Small intestine (tissue), 16 donors: Measurements from ENCODE around the gene PURB. TPM values are rescaled to one million over a fixed set of nuclear protein-coding genes. Genes with fewer than 3 reads are reported as not detected.
"Not testable (repeated sequence)": the region's sequence is repeated elsewhere in the genome, so short reads cannot be mapped to it uniquely, and the experiment has no call there.

Source experiments
- DNase-seq, 2 donors: peaks; one replicate each; pipeline versions ENCODE4 v3.0.0 to v3.0.0-alpha.2; 2013
- FAIRE-seq: peaks from 2 replicates; lab custom pipeline; 2012; peaks lifted over from hg19 to GRCh38; lab: Jason Lieb, UNC
- H3K27ac ChIP-seq, 3 donors: one replicate each; pipeline ENCODE4 v1.5.1; 2013; ENCODE audit warnings: low read length in 2 of 3, mild to moderate bottlenecking in 2 of 3, control low read depth in 1 of 3, inconsistent platforms in 1 of 3, low read depth in 1 of 3, moderate library complexity in 1 of 3
- H3K27me3 ChIP-seq, 3 donors: one replicate each; pipeline ENCODE4 v1.6.1; 2013; ENCODE audit warnings: low read length in 3 of 3, inconsistent platforms in 1 of 3; ENCODE audit not compliant: control insufficient read depth in 3 of 3, insufficient read depth in 3 of 3
- H3K36me3 ChIP-seq, 3 donors: one replicate each; pipeline ENCODE4 v1.6.1; 2013; ENCODE audit warnings: low read length in 3 of 3, inconsistent platforms in 1 of 3, low read depth in 1 of 3, mild to moderate bottlenecking in 1 of 3, moderate library complexity in 1 of 3; ENCODE audit not compliant: control insufficient read depth in 3 of 3, insufficient read depth in 2 of 3
- H3K4me1 ChIP-seq, 3 donors: one replicate each; pipeline ENCODE4 v1.6.1; 2013; ENCODE audit warnings: low read length in 2 of 3, inconsistent platforms in 1 of 3, low read depth in 1 of 3, mild to moderate bottlenecking in 1 of 3, moderate library complexity in 1 of 3; ENCODE audit not compliant: control insufficient read depth in 3 of 3, insufficient read depth in 2 of 3
- H3K4me3 ChIP-seq, 3 donors: one replicate each; pipeline ENCODE4 v1.5.1; 2013; ENCODE audit warnings: low read length in 3 of 3, control low read depth in 1 of 3, inconsistent platforms in 1 of 3, low read depth in 1 of 3, mild to moderate bottlenecking in 1 of 3, moderate library complexity in 1 of 3
- H3K9me3 ChIP-seq, 2 donors: one replicate each; pipeline ENCODE4 v1.6.1; 2013; ENCODE audit warnings: low read depth in 1 of 2, low read length in 1 of 2; ENCODE audit not compliant: control insufficient read depth in 2 of 2, insufficient read depth in 1 of 2
- WGBS, 3 donors: extraction: QIAGEN DNeasy Blood & Tissue Kit; methylation state at CpG; one replicate each; pipeline ENCODE4 v1.1.7; 2013; 5-methylcytosine and 5-hydroxymethylcytosine counted together
- long read RNA-seq, 10 donors: transcript quantifications; one replicate each; lab custom pipeline, GENCODE V29; 2026
- polyA plus RNA-seq, 4 donors: library from polyadenylated mRNA; stranded (reverse) in 3 of 4; unstranded in 1 of 4; fragments of 200-250 nt in 3 of 4; fragments of 120-200 nt in 1 of 4; gene quantifications; one replicate each; pipeline versions ENCODE4 v1.2.1 to v1.2.3, GENCODE V29; 2013
- donor health status: healthy with polysubstance abuse.
- donor health status: control.
- donor health status: control.
- donor health status: Bipolar disorder and iron deficiency.
- donor health status: healthy.

PURB gene
- polyA plus RNA-seq: 10 to 100 TPM in 1 of 4 donors, 1 to 10 TPM in 3; 4.1 to 20.9 (median 6.3) TPM
- long read RNA-seq, donor 1, full-length matches to known transcripts: 60 of 60 reads
- long read RNA-seq, donor 1, partial matches to known transcripts: 0 of 60 reads
- long read RNA-seq, donor 1, other reads (novel, unspliced or antisense): 0 of 60 reads
- long read RNA-seq, donor 2, full-length matches to known transcripts: 13 of 13 reads
- long read RNA-seq, donor 2, partial matches to known transcripts: 0 of 13 reads
- long read RNA-seq, donor 2, other reads (novel, unspliced or antisense): 0 of 13 reads
- long read RNA-seq, donor 3, full-length matches to known transcripts: 42 of 42 reads
- long read RNA-seq, donor 3, partial matches to known transcripts: 0 of 42 reads
- long read RNA-seq, donor 3, other reads (novel, unspliced or antisense): 0 of 42 reads
- long read RNA-seq, donor 4, full-length matches to known transcripts: 1 of 1 reads
- long read RNA-seq, donor 4, partial matches to known transcripts: 0 of 1 reads
- long read RNA-seq, donor 4, other reads (novel, unspliced or antisense): 0 of 1 reads
- long read RNA-seq, donor 5, full-length matches to known transcripts: 16 of 16 reads
- long read RNA-seq, donor 5, partial matches to known transcripts: 0 of 16 reads
- long read RNA-seq, donor 5, other reads (novel, unspliced or antisense): 0 of 16 reads
- long read RNA-seq, donor 6, full-length matches to known transcripts: 35 of 35 reads
- long read RNA-seq, donor 6, partial matches to known transcripts: 0 of 35 reads
- long read RNA-seq, donor 6, other reads (novel, unspliced or antisense): 0 of 35 reads
- long read RNA-seq, donor 7, full-length matches to known transcripts: 58 of 58 reads
- long read RNA-seq, donor 7, partial matches to known transcripts: 0 of 58 reads
- long read RNA-seq, donor 7, other reads (novel, unspliced or antisense): 0 of 58 reads
- long read RNA-seq, donor 8, full-length matches to known transcripts: 14 of 14 reads
- long read RNA-seq, donor 8, partial matches to known transcripts: 0 of 14 reads
- long read RNA-seq, donor 8, other reads (novel, unspliced or antisense): 0 of 14 reads
- long read RNA-seq, donor 9, full-length matches to known transcripts: 12 of 12 reads
- long read RNA-seq, donor 9, partial matches to known transcripts: 0 of 12 reads
- long read RNA-seq, donor 9, other reads (novel, unspliced or antisense): 0 of 12 reads
- long read RNA-seq, donor 10, full-length matches to known transcripts: 47 of 47 reads
- long read RNA-seq, donor 10, partial matches to known transcripts: 0 of 47 reads
- long read RNA-seq, donor 10, other reads (novel, unspliced or antisense): 0 of 47 reads

- Histone ChIP-seq H3K27me3 (no peaks in the 10 kb centered on the region), H3K9me3 (peaks cover 0 to 12% of the 10 kb centered on the region in 2 donors), H3K4me3 (peak within 1 kb of the TSS; percentile 93 to 98 (median 95)), H3K4me1 (peaks cover 6 to 22% (median 19%) of the 10 kb centered on the region in 3 donors), H3K36me3 (peaks cover 0 to 4% (median 0%) of the 10 kb centered on the region in 3 donors), H3K27ac (peak within 1 kb of the TSS; percentile 97 to 100 (median 99))
- 0 to 1% (median 0%) methylated on average over 30 to 72 of the region's 72 CpGs for WGBS, 3 donors
- peak; percentile 95 to 98 for DNase-seq
- FAIRE-seq: no peak
Measured at GRCh38 chr7:44885394-44886317, at the start of gene PURB. Gene PURB (minus strand): TSS chr7:44885530. CDS start chr7:44885348, 182 bp downstream.

GRCh38 chr7:44935016-44935415 lies 49.7 kb upstream of the PURB start:
- FAIRE-seq (no peak), DNase-seq (no peak)
- H3K4me1 ChIP-seq: no peaks in the 10 kb centered on the region
- H3K27ac ChIP-seq: no peak overlapping the region
- H3K27me3 ChIP-seq: peaks cover 0 to 7% (median 0%) of the 10 kb centered on the region in 3 donors
- WGBS, 3 donors: 0 to 16% (median 6%) methylated on average over 1 of the region's 1 CpG
- peaks cover 0 to under 1% of the 10 kb centered on the region in 2 donors for H3K9me3 ChIP-seq
- H3K4me3 ChIP-seq: no peak overlapping the region
- H3K36me3 ChIP-seq: no peaks in the 10 kb centered on the region

- 69 to 78% (median 75%) methylated on average over 5 of the region's 5 CpGs for WGBS, 3 donors
- FAIRE-seq: not testable (repeated sequence)
Measured at GRCh38 chr7:44934510-44934909, 49.2 kb upstream of the PURB start.

GRCh38 chr7:44930921-44931320 lies 45.6 kb upstream of the PURB start:
- DNase-seq (no peak), FAIRE-seq (no peak)
- Histone ChIP-seq H3K27me3 (peaks cover 0 to 3% (median 0%) of the 10 kb centered on the region in 3 donors), H3K9me3 (peaks cover 0 to 3% of the 10 kb centered on the region in 2 donors), H3K4me1 (no peaks in the 10 kb centered on the region), H3K4me3 (no peak overlapping the region), H3K36me3 (no peaks in the 10 kb centered on the region), H3K27ac (no peak overlapping the region)
- 94 to 96% (median 95%) methylated on average over 6 of the region's 6 CpGs for WGBS, 3 donors

More at GRCh38 chr7:44934510-44934909, 49.2 kb upstream of the PURB start:
- H3K9me3 ChIP-seq, H3K27ac ChIP-seq, H3K4me1 ChIP-seq, H3K4me3 ChIP-seq, H3K27me3 ChIP-seq, H3K36me3 ChIP-seq, DNase-seq: not testable (repeated sequence)

- Histone ChIP-seq H3K27ac (no peak overlapping the region), H3K9me3 (no peaks in the 10 kb centered on the region), H3K4me1 (no peaks in the 10 kb centered on the region), H3K27me3 (no peaks in the 10 kb centered on the region), H3K36me3 (no peaks in the 10 kb centered on the region), H3K4me3 (no peak overlapping the region)
- WGBS, 3 donors: 57 to 63% (median 60%) methylated on average over 8 of the region's 8 CpGs
- no peak for FAIRE-seq
- DNase-seq: no peak
Measured at GRCh38 chr7:44922351-44922694, 37.0 kb upstream of the PURB start.

GRCh38 chr7:44921607-44922350 lies 36.4 kb upstream of the PURB start:
- Histone ChIP-seq H3K9me3 (no peaks in the 10 kb centered on the region), H3K27me3 (no peaks in the 10 kb centered on the region), H3K27ac (no peak overlapping the region), H3K36me3 (no peaks in the 10 kb centered on the region), H3K4me1 (no peaks in the 10 kb centered on the region), H3K4me3 (no peak overlapping the region)
- WGBS, 3 donors: 35 to 38% (median 36%) methylated on average over 13 to 14 of the region's 14 CpGs
- DNase-seq (peak; percentile 73 to 78), FAIRE-seq (no peak)

GRCh38 chr7:44920119-44920518 lies 34.8 kb upstream of the PURB start:
- FAIRE-seq (no peak), DNase-seq (no peak)
- Histone ChIP-seq H3K36me3 (no peaks in the 10 kb centered on the region), H3K4me3 (no peak overlapping the region), H3K4me1 (no peaks in the 10 kb centered on the region), H3K27me3 (no peaks in the 10 kb centered on the region), H3K27ac (no peak overlapping the region), H3K9me3 (no peaks in the 10 kb centered on the region)
- WGBS, 3 donors: 76 to 82% (median 79%) methylated on average over 3 of the region's 3 CpGs
